Right cardiac atrium (tissue), 5 donors: ENCODE results near the gene HEPACAM. TPM values are rescaled to one million over a fixed set of nuclear protein-coding genes. Genes with fewer than 3 reads are reported as not detected.

Experiments used
- ATAC-seq, 2 donors: fragments of 200-7000 bp; cut with Tn5 transposase; one replicate each; pipeline versions ENCODE4 v1.8.0 to v1.9.1; 2020; ENCODE audit warnings: moderate library complexity in 2 of 2, mild to moderate bottlenecking in 1 of 2
- DNase-seq, 3 donors: peaks; one replicate each; pipeline ENCODE4 v3.0.0-alpha.2; 2020
- H3K27ac ChIP-seq: one replicate; pipeline ENCODE4 v1.5.1; 2013; ENCODE audit warnings: mild to moderate bottlenecking, low read length, control low read depth, moderate library complexity
- H3K27me3 ChIP-seq: one replicate; pipeline ENCODE4 v1.6.1; 2013; ENCODE audit not compliant: control insufficient read depth, insufficient read depth
- H3K4me1 ChIP-seq: one replicate; pipeline ENCODE4 v1.6.1; 2013; ENCODE audit warnings: low read length; ENCODE audit not compliant: control insufficient read depth, insufficient read depth
- H3K4me3 ChIP-seq: one replicate; pipeline ENCODE4 v1.5.1; 2013; ENCODE audit warnings: low read length, control low read depth
- H3K9me3 ChIP-seq: one replicate; pipeline ENCODE4 v1.6.1; 2013; ENCODE audit warnings: low read length; ENCODE audit not compliant: control insufficient read depth
- WGBS: extraction: QIAGEN DNeasy Blood & Tissue Kit; methylation state at CpG from one replicate; pipeline ENCODE4 v1.1.7; 2013; 5-methylcytosine and 5-hydroxymethylcytosine counted together
- intact Hi-C, 4 donors: fragments of 100-400 bp; cut with DNase I; formaldehyde crosslinking; loops; one replicate each; pipeline versions ENCODE4 v1.11.0 to v1.14.0; 2022 to 2023
- polyA plus RNA-seq: library from polyadenylated mRNA; stranded (reverse); fragments of 200-250 nt; gene quantifications from one replicate; pipeline ENCODE4 v1.2.3, GENCODE V29; 2013
- total RNA-seq, 4 donors: library from RNA; stranded (reverse); fragmentation: NEBNext Ultra II Directional; extraction: Animal tissue kit (Norgen Biotek cat#: 25700); gene quantifications; one replicate each; pipeline ENCODE4 v1.2.1, GENCODE V29; 2021
- donor health status: healthy with polysubstance abuse.
- donor health status: DM: no; HTN: yes; CAD: no.
- donor health status: DM: no; HTN: no; CAD: no.
- donor health status: DM: no; HTN: yes; CAD: no; lungs with severe emphysema.
- donor health status: DM: yes; HTN: yes; CAD: no.

HEPACAM gene
- total and polyA plus RNA-seq, 5 donors, result 0.26 to 1.9 (median 0.38) TPM

DNA sequence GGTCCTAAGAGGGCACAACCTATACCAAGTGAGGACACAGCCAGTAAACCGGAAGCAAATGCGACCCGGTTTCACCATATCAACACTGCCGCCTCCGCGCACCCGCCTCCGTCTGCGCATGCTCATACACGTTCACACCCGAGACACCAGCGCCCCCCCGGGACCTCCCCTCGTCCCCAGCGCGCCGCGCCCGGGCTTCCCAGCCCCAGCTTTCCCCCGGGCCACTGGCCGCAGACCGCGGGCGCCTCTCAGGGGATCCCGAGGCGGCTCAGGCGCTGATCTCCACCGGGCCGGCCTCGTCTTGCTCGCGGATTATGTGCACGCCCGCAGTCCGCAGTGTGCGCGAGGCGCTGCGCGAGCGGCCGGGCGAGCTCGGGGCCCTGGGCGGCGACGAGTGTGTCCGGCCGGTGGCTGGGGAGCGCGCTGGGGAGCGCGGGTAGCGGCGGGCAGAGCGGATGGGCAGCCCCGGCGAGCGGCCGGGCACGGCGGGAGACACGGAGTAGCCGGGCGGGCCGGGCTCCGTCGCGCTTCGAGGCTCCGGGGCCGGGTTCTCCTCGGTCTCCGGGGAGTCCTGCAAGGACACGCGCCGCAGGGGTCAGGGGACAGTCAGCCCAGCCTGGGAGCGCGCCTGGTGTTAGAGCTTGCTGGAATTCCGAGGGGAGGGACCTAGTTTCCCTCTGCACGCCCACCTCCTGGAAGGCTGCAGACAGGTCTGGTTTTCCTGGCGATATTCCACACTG, 14.8 kb downstream of the HEPACAM start:
- ATAC-seq (peak; percentile 78 to 90), DNase-seq (peak; percentile 87 to 94 (median 94))
- Histone ChIP-seq H3K9me3 (no peaks in the 10 kb centered on the region), H3K4me1 (peaks cover 2% of the 10 kb centered on the region), H3K4me3 (peak overlapping the region; percentile 57), H3K27me3 (no peaks in the 10 kb centered on the region), H3K27ac (peak overlapping the region; percentile 62)
- intact Hi-C loops, result no loop called here
- 5% methylated on average over 82 of the region's 82 CpGs for WGBS

DNA sequence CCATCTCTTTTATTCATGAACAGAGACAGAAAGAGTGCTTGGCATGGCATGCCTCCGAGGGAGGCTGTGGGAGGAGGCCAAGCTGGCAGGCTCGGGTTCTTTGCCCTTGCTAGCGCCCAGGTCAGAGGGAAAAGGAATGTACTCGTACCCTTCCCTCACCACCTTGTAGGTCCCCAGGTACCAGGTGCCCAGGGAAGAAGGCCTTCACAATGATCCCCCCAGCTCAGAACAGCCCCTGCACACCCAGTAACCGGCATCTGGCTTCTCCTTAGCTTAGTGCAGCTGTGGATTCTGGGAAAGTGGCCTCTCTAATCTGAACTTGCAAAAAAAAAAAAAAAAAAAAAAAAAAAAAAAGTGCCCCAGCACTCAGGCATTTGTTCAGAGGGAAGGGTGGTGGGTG, 15.5 kb downstream of the HEPACAM start:
- no peak for ATAC-seq
- H3K4me1 ChIP-seq, result peaks cover 2% of the 10 kb centered on the region
- H3K27ac ChIP-seq, result peak overlapping the region; percentile 38
- peak overlapping the region; percentile 57 for H3K4me3 ChIP-seq
- 82% methylated on average over 5 of the region's 5 CpGs for WGBS
- intact Hi-C loops, result no loop called here
- no peaks in the 10 kb centered on the region for H3K9me3 ChIP-seq
- DNase-seq, result no peak
- no peaks in the 10 kb centered on the region for H3K27me3 ChIP-seq

DNA sequence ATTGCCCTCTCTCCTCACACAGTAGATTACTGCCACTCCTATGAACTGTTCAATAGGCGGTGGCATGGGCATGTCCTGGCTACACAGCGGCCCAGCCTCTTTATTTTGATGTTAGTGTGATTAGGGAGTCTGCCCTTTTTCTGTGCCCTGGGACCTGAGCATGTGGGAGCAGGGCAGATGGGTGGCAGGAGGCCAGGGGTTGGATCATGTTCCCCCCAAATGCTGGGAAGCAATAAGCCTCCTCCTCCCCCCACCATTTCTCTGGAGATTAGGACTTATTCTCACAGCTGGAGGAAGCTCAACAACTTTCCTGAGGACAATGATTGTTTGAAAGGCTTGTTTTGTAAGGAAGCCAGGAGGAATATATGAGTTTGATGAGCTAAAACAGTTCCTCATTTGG, 15.9 kb downstream of the HEPACAM start:
- 99% methylated on average over 2 of the region's 2 CpGs for WGBS
- intact Hi-C loops, result no loop called here
- H3K9me3 ChIP-seq, result no peaks in the 10 kb centered on the region
- no peak overlapping the region for H3K27ac ChIP-seq
- peaks cover 2% of the 10 kb centered on the region for H3K4me1 ChIP-seq
- H3K4me3 ChIP-seq, result no peak overlapping the region
- no peaks in the 10 kb centered on the region for H3K27me3 ChIP-seq
- ATAC-seq (no peak), DNase-seq (no peak)

DNA sequence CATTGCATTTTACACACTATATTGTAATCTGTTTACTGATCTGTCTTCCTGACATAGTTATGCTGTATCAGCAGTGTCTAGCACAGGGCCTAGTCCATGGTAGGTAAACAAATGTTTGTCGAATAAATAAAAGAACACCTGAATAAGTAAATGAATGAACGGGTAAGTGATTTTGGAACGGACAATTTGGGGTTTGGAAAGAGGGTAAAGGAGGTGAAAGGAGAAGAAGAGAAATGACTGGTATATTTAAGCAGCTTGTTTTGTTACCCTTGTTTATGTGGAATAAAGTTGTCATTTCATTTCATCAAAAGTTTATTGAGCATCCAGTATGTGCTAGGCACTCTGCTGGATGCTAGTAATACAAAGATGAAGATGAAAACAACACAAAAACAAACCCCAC, 16.9 kb downstream of the HEPACAM start, which contains the start of gene HEPN1:
HEPN1 (plus strand) TSS at position 301 of the 400 bp plus-strand sequence.
- no peaks in the 10 kb centered on the region for H3K27me3 ChIP-seq
- H3K9me3 ChIP-seq, result no peaks in the 10 kb centered on the region
- peaks cover 2% of the 10 kb centered on the region for H3K4me1 ChIP-seq
- 92% methylated on average over 3 of the region's 3 CpGs for WGBS
- intact Hi-C loops, result no loop called here
- no peak within 1 kb of the TSS for H3K27ac ChIP-seq
- DNase-seq (no peak), ATAC-seq (no peak)
- no peak within 1 kb of the TSS for H3K4me3 ChIP-seq

DNA sequence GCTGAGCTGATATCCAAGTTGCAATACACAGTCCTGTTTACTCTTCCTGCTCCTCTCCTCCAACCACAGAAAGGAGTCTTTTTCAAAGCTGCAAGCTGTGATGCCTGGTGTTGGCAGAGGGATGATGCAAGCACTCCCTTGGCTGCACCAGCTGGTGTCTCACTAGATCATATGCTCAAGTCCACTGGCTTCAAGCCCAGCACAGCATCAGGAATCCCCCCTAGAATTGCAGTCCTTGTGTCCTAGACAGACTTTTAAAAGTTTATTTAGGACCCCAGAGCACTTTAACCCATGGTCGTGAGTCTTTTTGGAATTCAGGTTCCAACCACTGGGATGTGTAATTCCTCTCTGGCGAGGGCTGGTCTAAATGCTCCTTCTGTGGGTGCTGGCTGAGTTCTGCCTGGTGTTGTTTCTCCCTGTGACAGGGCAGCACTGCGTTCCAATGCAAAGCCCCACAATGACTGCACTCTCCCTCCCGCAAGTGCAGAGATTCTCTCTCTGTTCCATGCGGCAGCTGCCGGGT, 18.7 kb downstream of the HEPACAM start:
- Histone ChIP-seq H3K4me3 (no peak overlapping the region), H3K27me3 (no peaks in the 10 kb centered on the region), H3K27ac (no peak overlapping the region), H3K9me3 (no peaks in the 10 kb centered on the region), H3K4me1 (peaks cover 2% of the 10 kb centered on the region)
- ATAC-seq (no peak), DNase-seq (no peak)
- 76% methylated on average over 6 of the region's 6 CpGs for WGBS
- intact Hi-C loops, result no loop called here

DNA sequence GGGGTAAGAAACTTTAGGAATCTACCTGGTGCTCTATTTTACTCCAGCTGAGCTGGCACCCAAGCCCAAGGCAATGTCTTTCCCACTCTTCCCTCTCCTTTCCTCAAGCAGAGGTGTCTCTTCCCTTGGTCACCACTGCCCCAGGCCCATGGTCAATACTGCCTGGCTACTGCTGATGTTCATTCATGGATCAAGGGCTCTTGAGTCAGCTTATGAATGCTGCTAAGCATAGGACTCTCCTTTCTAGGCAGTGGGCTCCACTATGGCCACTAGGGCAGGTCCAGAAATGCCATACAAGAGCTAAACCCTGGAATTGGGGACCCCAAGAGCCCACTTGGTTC, 19.5 kb downstream of the HEPACAM start:
- DNase-seq (no peak), ATAC-seq (no peak)
- intact Hi-C loops, result no loop called here
- H3K4me1 ChIP-seq, result peaks cover 2% of the 10 kb centered on the region
- no peak overlapping the region for H3K4me3 ChIP-seq
- no peaks in the 10 kb centered on the region for H3K27me3 ChIP-seq
- no peaks in the 10 kb centered on the region for H3K9me3 ChIP-seq
- no peak overlapping the region for H3K27ac ChIP-seq

DNA sequence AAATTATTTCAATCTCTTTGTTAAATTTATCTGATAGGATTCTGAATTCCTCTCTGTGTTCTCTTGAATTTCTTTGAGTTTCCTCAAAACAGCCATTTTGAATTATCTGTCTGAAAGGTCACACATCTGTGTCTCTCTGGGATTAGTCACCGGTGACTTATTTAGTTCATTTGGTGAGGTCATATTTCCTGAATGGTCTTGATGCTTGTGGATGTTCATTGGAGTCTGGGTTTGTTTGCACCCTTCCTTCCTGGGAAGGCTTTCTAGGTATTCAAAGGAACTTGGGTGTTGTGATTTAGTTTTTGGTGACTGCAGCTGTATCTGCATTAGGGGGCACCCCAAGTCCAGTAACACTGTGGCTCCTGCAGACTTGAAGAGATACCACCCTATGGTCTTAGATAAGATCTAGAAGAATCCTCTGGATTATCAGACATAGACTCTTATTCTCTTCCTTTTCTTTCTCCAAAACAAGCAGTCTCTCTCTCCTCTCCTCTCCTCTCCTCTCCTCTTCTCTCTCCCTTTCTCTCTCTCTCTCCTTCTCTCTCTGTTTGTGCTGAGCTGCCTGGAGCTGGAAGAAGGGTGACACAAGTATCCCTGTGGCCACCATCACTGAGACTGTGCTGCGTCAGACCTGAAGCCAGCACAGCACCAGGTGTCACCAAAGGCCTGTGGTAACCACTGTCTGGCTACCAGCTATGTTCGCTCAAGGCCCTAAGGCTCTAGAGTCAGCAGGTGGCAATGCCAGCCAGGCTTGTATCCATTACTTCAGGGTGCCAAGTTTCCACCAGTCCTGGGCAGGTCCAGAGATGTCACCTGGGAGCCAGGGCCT, 20.1 kb downstream of the HEPACAM start:
- WGBS, result 82% methylated on average over 3 of the region's 3 CpGs
- no peak overlapping the region for H3K4me3 ChIP-seq
- H3K9me3 ChIP-seq, result no peaks in the 10 kb centered on the region
- intact Hi-C loops, result no loop called here
- H3K27ac ChIP-seq, result no peak overlapping the region
- ATAC-seq (no peak), DNase-seq (no peak)
- H3K4me1 ChIP-seq, result peaks cover 2% of the 10 kb centered on the region
- no peaks in the 10 kb centered on the region for H3K27me3 ChIP-seq

DNA sequence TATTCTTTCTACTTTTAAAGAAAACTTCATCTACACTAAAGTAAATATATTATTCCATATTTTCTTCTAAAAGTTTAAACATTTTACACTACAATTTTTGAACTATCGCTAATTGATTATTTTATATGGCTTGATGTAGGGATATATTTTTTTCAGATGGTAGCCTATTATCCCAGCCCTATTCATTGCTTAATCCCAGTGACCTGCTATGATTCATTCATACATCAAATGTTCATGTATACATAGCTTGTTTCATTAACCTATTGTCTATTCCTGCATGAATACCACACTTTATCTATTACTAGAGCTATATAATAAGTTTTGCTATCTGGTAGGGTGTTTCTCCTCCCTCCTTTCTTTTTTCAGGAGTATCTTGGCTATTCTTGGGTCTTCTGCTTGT, 33.2 kb downstream of the HEPACAM start:
- no peak for ATAC-seq
- no peak for DNase-seq
- Histone ChIP-seq H3K27ac (no peak overlapping the region), H3K9me3 (no peaks in the 10 kb centered on the region), H3K27me3 (no peaks in the 10 kb centered on the region), H3K4me3 (no peak overlapping the region), H3K4me1 (peaks cover 3% of the 10 kb centered on the region)
- 96% methylated on average over 1 of the region's 1 CpG for WGBS
- intact Hi-C loops, result no loop called here

DNA sequence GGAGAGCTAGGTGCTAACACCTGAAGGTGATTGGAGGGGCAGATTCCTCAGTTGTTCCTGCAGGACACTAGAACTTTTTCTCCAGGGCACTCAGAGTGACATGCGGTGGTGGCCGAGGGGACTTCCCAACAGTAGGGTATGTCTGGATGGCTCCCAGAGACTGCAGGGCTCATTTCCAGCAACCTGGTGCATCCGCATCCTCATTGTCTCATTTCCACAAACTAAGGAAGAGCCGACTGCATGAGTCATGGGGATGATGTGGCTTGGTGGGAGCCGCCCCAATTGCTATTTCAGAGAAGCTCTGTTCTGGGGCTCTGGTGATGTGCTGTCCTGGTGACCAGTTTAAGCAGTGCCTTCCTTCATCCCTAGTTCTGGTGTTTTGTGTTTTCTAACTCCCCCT, 35.4 kb downstream of the HEPACAM start:
- ATAC-seq (peak in 1 of 2 donors; percentile 11), DNase-seq (peak in 1 of 3 donors; percentile 56)
- Histone ChIP-seq H3K9me3 (no peaks in the 10 kb centered on the region), H3K27me3 (no peaks in the 10 kb centered on the region), H3K27ac (peak overlapping the region; percentile 88), H3K4me3 (no peak overlapping the region), H3K4me1 (peaks cover 3% of the 10 kb centered on the region)
- intact Hi-C loops, result no loop called here
- 70% methylated on average over 5 of the region's 5 CpGs for WGBS

DNA sequence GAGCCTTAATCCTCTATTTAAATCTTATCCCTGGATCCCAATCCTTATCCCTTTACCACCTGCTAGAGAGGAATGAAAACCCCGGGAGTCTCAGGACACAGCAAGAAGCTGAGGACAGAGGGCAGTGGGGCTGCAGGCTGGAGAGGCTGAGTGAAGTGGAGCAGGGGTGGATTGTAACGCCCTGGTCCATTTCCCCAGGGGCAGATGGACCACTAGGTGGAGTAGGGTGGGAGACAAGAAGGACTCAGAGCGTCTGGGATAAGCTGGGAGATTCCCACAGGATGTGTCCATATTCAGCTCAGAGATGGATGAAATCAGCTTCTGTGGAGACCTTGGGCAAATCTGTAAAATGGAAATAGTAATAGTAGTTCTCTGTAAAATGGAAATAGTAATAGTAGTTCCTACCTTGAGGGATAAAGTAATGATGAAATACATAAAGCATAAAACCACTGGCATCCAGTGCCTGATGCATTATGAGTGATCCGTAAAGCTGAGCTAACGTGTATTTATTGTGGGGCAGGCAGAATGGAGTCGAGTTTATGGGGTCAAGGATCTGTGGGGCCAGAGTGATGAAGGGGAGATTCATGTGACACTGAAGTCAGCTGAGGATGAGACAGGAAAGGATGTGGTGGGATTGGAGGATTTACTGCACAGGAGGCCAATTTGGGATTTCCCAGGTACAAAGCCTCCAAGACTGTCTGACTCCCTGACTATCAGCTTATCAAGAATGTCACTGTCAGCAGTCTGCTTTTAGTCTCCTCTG, 36.3 kb downstream of the HEPACAM start:
- Histone ChIP-seq H3K4me1 (peaks cover 3% of the 10 kb centered on the region), H3K4me3 (no peak overlapping the region), H3K9me3 (no peaks in the 10 kb centered on the region), H3K27ac (peak overlapping the region; percentile 85), H3K27me3 (no peaks in the 10 kb centered on the region)
- DNase-seq, result no peak
- 54% methylated on average over 6 of the region's 6 CpGs for WGBS
- intact Hi-C loops, result no loop called here
- ATAC-seq, result no peak

DNA sequence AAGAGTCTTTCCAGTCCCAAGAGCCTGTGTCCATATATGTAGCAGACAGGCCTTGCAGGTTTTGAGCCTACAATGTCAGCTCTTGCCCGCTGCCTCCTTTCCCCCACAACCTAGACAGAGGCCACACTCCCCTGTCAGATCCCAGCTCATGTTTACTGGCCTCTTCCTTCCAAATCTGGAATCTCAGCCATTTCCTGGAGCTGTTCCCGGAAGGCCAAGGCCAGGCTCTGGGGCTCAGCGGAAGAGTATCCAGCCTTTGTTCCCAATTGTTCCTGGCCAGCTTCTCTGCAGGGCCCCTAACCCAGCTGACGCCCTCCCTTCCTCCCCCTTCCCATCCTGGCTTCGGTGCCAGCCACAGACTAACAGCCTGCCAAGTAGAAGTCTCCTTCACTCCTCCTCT, 37.1 kb downstream of the HEPACAM start:
- 29% methylated on average over 5 of the region's 5 CpGs for WGBS
- Histone ChIP-seq H3K27me3 (no peaks in the 10 kb centered on the region), H3K9me3 (no peaks in the 10 kb centered on the region), H3K27ac (peak overlapping the region; percentile 85), H3K4me3 (no peak overlapping the region), H3K4me1 (peaks cover 3% of the 10 kb centered on the region)
- intact Hi-C loops, result no loop called here
- peak; percentile 78 to 80 for ATAC-seq
- peak; percentile 68 to 88 (median 86) for DNase-seq
